Testis (tissue), 3 donors: ENCODE data around the gene C2orf49. TPM values are rescaled to one million over a fixed set of nuclear protein-coding genes. Genes with fewer than 3 reads are reported as not detected.
A peak's percentile ranks its signal among the peaks of the same experiment; 100 is the strongest.

Experiments used
- DNase-seq: peaks from one replicate; pipeline ENCODE4 v3.0.0-alpha.2; 2019
- H3K27ac ChIP-seq, 2 donors: fragments of 200-600 bp; sonication (generic); one replicate each; pipeline ENCODE4 v1.5.1; 2019
- H3K27me3 ChIP-seq: fragments of 200-600 bp; sonication (generic); one replicate; pipeline ENCODE4 v1.5.1; 2019
- H3K36me3 ChIP-seq: fragments of 200-600 bp; sonication (generic); one replicate; pipeline ENCODE4 v1.5.1; 2017; ENCODE audit warnings: low read depth; ENCODE audit errors: missing control alignments
- H3K4me1 ChIP-seq: fragments of 200-600 bp; sonication (generic); one replicate; pipeline ENCODE4 v1.5.1; 2019
- H3K4me3 ChIP-seq, 2 donors: fragments of 200-600 bp; sonication (generic); one replicate each; pipeline ENCODE4 v1.5.1; 2017 to 2019
- H3K9me3 ChIP-seq: fragments of 200-600 bp; sonication (generic); one replicate; pipeline ENCODE4 v1.5.1; 2017
- CTCF ChIP-seq, 3 experiments: fragments of 450-650 bp in 2 of 3; fragments of 200-600 bp in 1 of 3; sonication (generic) in 1 of 3; IDR thresholded peaks; one replicate each; pipeline ENCODE4 v1.5.1; 2016 to 2019; ENCODE audit warnings: antibody characterized with exemption in 3 of 3, mild to moderate bottlenecking in 2 of 3, moderate library complexity in 1 of 3
- POLR2A ChIP-seq: fragments of 450-650 bp; IDR thresholded peaks from one replicate; pipeline ENCODE4 v1.6.1; 2017; ENCODE audit warnings: antibody characterized with exemption, mild to moderate bottlenecking, moderate library complexity
- WGBS, 2 donors: methylation state at CpG; one replicate each; pipeline ENCODE4 v1.1.5; 2018; 5-methylcytosine and 5-hydroxymethylcytosine counted together
- intact Hi-C: fragments of 100-400 bp; cut with DNase I; formaldehyde crosslinking; loops from one replicate; pipeline ENCODE4 v1.15.1; 2023; ENCODE audit warnings: low total_unique reads
- polyA plus RNA-seq: library from polyadenylated mRNA; stranded (reverse); fragments of 350-450 nt; fragmentation: Illumina TruSeq; extraction: RNeasy Lipid Tissue Mini Kit (QIAGEN cat#74804); gene quantifications from one replicate; pipeline ENCODE4 v1.2.3, GENCODE V29; 2014; ENCODE audit warnings: low read depth, low replicate concordance; ENCODE audit not compliant: insufficient read depth
- total RNA-seq, 2 donors: library from RNA; depleted of rRNA; stranded (reverse); fragments of >200 nt; gene quantifications; one replicate each; pipeline ENCODE4 v1.2.3, GENCODE V29; 2016

C2orf49 gene
- total and polyA plus RNA-seq, 3 donors from 2014 or later, result 28.5 to 35.4 (median 32.6) TPM

- H3K4me3 ChIP-seq, result peak overlapping the region; percentile 64 to 73
- H3K27ac ChIP-seq, result peak overlapping the region in 1 of 2 donors; percentile 41
- no peaks in the 10 kb centered on the region for H3K9me3 ChIP-seq
- WGBS, 2 donors, result 1% methylated on average over 9 to 17 of the region's 17 CpGs
- H3K27me3 ChIP-seq, result no peaks in the 10 kb centered on the region
- no peaks in the 10 kb centered on the region for H3K4me1 ChIP-seq
- H3K36me3 ChIP-seq, result no peaks in the 10 kb centered on the region
- no peak for TF ChIP-seq POLR2A
- TF ChIP-seq CTCF (IDR thresholded peaks at IDR 0.05), result no peak
- intact Hi-C loops, result no loop called here
- peak; percentile 35 for DNase-seq
These were observed 8.2 kb upstream of the C2orf49 start for GRCh38 chr2:105329197-105329554.

- TF ChIP-seq CTCF (IDR thresholded peaks at IDR 0.05), result no peak
- TF ChIP-seq POLR2A, result no peak
- 2% methylated on average over 21 to 70 of the region's 101 CpGs for WGBS, 2 donors
- no peaks in the 10 kb centered on the region for H3K4me1 ChIP-seq
- H3K27me3 ChIP-seq, result no peaks in the 10 kb centered on the region
- intact Hi-C loops, result no loop called here
- peak; percentile 37 for DNase-seq
- H3K27ac ChIP-seq, result peak within 1 kb of the TSS; percentile 51 to 84
- peak within 1 kb of the TSS; percentile 67 to 73 for H3K4me3 ChIP-seq
- no peaks in the 10 kb centered on the region for H3K36me3 ChIP-seq
- no peaks in the 10 kb centered on the region for H3K9me3 ChIP-seq
These were observed 7.5 kb upstream of the C2orf49 start, which contains the start of gene TGFBRAP1 for GRCh38 chr2:105329561-105330495. Gene TGFBRAP1, minus strand, starts transcription at chr2:105329735. Its CDS starts 21,434 bp downstream, at chr2:105308301.

GRCh38 chr2:105330681-105331375 lies 6.5 kb upstream of the C2orf49 start:
- H3K36me3 ChIP-seq, result no peaks in the 10 kb centered on the region
- no peak for DNase-seq
- no peak overlapping the region for H3K27ac ChIP-seq
- no peak overlapping the region for H3K4me3 ChIP-seq
- H3K9me3 ChIP-seq, result no peaks in the 10 kb centered on the region
- no peaks in the 10 kb centered on the region for H3K4me1 ChIP-seq
- TF ChIP-seq POLR2A, result no peak
- intact Hi-C loops, result no loop called here
- no peaks in the 10 kb centered on the region for H3K27me3 ChIP-seq
- WGBS, 2 donors, result 64 to 78% methylated on average over 4 of the region's 4 CpGs

GRCh38 chr2:105334211-105334610 lies 3.1 kb upstream of the C2orf49 start:
- DNase-seq, result no peak
- TF ChIP-seq POLR2A (no peak), CTCF (IDR thresholded peaks at IDR 0.05) (no peak)
- Histone ChIP-seq H3K27ac (no peak overlapping the region), H3K27me3 (no peaks in the 10 kb centered on the region), H3K9me3 (no peaks in the 10 kb centered on the region), H3K4me1 (peaks cover 15% of the 10 kb centered on the region), H3K4me3 (no peak overlapping the region), H3K36me3 (no peaks in the 10 kb centered on the region)
- intact Hi-C loops, result no loop called here
- WGBS, 2 donors, result 77 to 80% methylated on average over 4 of the region's 4 CpGs

- no peaks in the 10 kb centered on the region for H3K27me3 ChIP-seq
- no peak overlapping the region for H3K27ac ChIP-seq
- H3K36me3 ChIP-seq, result no peaks in the 10 kb centered on the region
- H3K4me1 ChIP-seq, result peaks cover 16% of the 10 kb centered on the region
- 84 to 89% methylated on average over 2 of the region's 2 CpGs for WGBS, 2 donors
- TF ChIP-seq CTCF (IDR thresholded peaks at IDR 0.05), result no peak
- TF ChIP-seq POLR2A, result no peak
- no peak for DNase-seq
- no peaks in the 10 kb centered on the region for H3K9me3 ChIP-seq
- H3K4me3 ChIP-seq, result no peak overlapping the region
- intact Hi-C loops, result no loop called here
These were observed 1.9 kb upstream of the C2orf49 start for GRCh38 chr2:105335469-105335868.
